AG20443 (cell line): ENCODE data around the gene ZNF678.

Source experiments
- DNase-seq: peaks from one replicate; pipeline ENCODE4 v3.0.0; 2012; ENCODE audit warnings: low spot score, mixed read lengths

Gene ZNF678

DNA sequence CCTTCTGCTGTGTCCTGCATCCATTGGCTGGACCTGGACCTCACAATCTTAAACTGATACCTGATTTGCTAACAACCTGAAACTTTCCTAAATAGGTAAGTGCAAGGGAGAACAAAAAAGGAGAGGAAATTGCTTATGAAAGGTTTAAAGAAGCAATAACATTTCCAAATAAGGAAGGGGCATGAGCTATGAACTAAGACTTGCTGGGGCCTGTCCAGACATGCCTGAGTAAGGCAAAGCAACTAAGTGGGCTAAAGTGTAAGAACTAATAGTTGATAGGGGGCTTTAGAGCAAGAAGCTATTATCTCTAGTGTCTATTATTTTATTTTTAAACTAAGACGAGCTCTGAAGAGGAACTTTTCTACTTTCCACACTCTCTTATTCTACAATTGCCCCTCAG lies 160.1 kb downstream of the ZNF678 start:
- no peak for DNase-seq

GRCh38 chr1:227725046-227725445 lies 161.7 kb downstream of the ZNF678 start:
- DNase-seq, result no peak

GRCh38 chr1:227726318-227726717 lies 163.0 kb downstream of the ZNF678 start:
- DNase-seq, result no peak
